Activated CD4-positive, alpha-beta T cell treated with anti-CD3 and anti-CD28 coated beads, Interleukin-2, amount 10 ng/mL, durations not matched to agents 24 days and 14 days (primary cell): ENCODE results near the gene OPCML. TPM values are rescaled to one million over a fixed set of nuclear protein-coding genes. Genes with fewer than 3 reads are reported as not detected.

Experiments
- DNase-seq: peaks from one replicate; pipeline ENCODE4 v3.0.0; 2022
- H3K27ac Mint-ChIP-seq: one replicate; pipeline ENCODE4 v1.8.0; 2022; ENCODE audit warnings: mild to moderate bottlenecking, mixed read lengths
- H3K27me3 Mint-ChIP-seq: one replicate; pipeline ENCODE4 v1.8.0; 2022; ENCODE audit warnings: mixed read lengths
- H3K36me3 Mint-ChIP-seq: one replicate; pipeline ENCODE4 v1.8.0; 2022; ENCODE audit warnings: low read depth, mild to moderate bottlenecking, mixed read lengths
- H3K4me1 Mint-ChIP-seq: one replicate; pipeline ENCODE4 v1.8.0; 2021; ENCODE audit warnings: mixed read lengths
- H3K4me3 Mint-ChIP-seq: one replicate; pipeline ENCODE4 v1.8.0; 2022; ENCODE audit warnings: mild to moderate bottlenecking, moderate library complexity, mixed read lengths
- H3K9me3 Mint-ChIP-seq: one replicate; pipeline ENCODE4 v1.8.0; 2021; ENCODE audit warnings: mixed read lengths
- intact Hi-C: fragments of 100-400 bp; cut with micrococcal nuclease; formaldehyde crosslinking; loops from one replicate; pipeline ENCODE4 v1.15.1; 2023
- total RNA-seq: library from RNA; stranded (reverse); gene quantifications from 2 replicates; pipeline ENCODE4 v1.2.3, GENCODE V29; 2022

OPCML gene
- total RNA-seq, 1 donor from 2014 or later = not detected

GRCh38 chr11:133239575-133239974 lies 292.7 kb downstream of the OPCML start:
- intact Hi-C loops = no loop called here
- Mint-ChIP-seq H3K36me3 (no peaks in the 10 kb centered on the region), H3K4me3 (no peak overlapping the region), H3K27me3 (no peaks in the 10 kb centered on the region), H3K27ac (no peak overlapping the region), H3K4me1 (no peaks in the 10 kb centered on the region), H3K9me3 (no peaks in the 10 kb centered on the region)
- no peak for DNase-seq

DNA sequence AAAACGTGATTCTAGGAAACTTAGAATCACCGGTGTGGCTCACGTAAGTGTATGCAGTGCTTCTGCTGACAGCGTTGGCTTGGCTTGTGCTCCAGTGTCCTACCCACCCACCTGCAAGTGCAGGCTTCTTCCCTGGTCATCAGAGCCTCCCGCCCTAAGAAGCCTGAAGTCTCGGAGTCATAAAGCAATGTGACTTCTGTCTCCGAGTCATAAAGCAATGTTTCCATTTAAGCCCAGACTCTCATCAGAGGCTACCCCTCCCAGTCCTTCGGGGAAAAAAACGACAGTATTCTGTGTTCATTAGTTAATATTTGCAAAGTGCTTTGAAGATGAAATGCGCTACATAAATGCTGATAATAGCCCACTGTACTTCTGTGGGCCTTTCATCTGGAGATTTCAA lies 293.8 kb downstream of the OPCML start:
- no peak for DNase-seq
- no peaks in the 10 kb centered on the region for H3K4me1 Mint-ChIP-seq
- no peaks in the 10 kb centered on the region for H3K27me3 Mint-ChIP-seq
- no peaks in the 10 kb centered on the region for H3K36me3 Mint-ChIP-seq
- H3K4me3 Mint-ChIP-seq = no peak overlapping the region
- H3K9me3 Mint-ChIP-seq = peaks cover 4% of the 10 kb centered on the region
- intact Hi-C loops = no loop called here
- no peak overlapping the region for H3K27ac Mint-ChIP-seq

- Mint-ChIP-seq H3K27me3 (no peaks in the 10 kb centered on the region), H3K4me1 (no peaks in the 10 kb centered on the region), H3K9me3 (peaks cover 5% of the 10 kb centered on the region), H3K36me3 (no peaks in the 10 kb centered on the region), H3K4me3 (no peak overlapping the region), H3K27ac (no peak overlapping the region)
- intact Hi-C loops = no loop called here
- DNase-seq = no peak
Measured at GRCh38 chr11:133238027-133238426, 294.3 kb downstream of the OPCML start.

DNA sequence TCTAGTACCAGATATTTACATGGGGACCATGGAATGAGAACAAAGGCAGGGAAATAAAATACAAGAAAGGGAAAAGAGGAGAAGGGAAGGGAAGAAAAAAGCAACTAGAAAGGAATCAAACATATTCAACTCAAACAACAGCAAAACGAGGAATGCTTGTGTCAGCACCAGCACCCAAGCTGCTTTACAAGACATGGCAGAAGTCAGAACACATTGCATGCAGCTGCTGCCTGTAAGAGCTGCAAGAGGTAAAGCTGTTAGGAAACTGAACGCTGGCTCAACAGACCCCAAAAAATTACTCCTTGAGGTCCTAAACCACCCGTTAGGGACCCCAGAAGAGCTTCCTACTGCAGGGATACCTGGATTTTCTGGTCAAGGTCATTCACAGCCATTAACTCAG lies 296.9 kb downstream of the OPCML start:
- intact Hi-C loops = no loop called here
- H3K4me1 Mint-ChIP-seq = no peaks in the 10 kb centered on the region
- peaks cover 5% of the 10 kb centered on the region for H3K9me3 Mint-ChIP-seq
- H3K4me3 Mint-ChIP-seq = no peak overlapping the region
- H3K36me3 Mint-ChIP-seq = no peaks in the 10 kb centered on the region
- DNase-seq = no peak
- H3K27me3 Mint-ChIP-seq = no peaks in the 10 kb centered on the region
- no peak overlapping the region for H3K27ac Mint-ChIP-seq

DNA sequence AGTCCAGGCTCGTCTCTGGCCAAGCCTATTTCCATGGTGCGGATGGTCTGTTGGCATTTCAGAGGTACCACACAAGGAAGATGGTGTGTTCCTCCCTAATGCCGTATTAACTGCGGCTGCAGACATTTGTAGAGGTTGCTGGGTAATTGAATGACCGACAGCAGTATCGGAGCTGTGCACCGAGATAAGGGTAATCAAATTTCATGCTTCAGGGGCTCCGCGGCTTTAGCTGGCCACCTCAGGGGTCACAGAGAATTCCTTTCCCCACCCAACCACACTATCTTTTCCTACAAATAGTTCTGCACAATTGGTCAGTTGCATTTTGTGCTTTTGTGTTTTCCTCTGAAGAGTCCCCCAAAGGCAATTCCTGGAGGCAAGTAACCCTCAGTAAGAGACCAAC lies 297.4 kb downstream of the OPCML start:
- Mint-ChIP-seq H3K27me3 (no peaks in the 10 kb centered on the region), H3K27ac (no peak overlapping the region), H3K36me3 (no peaks in the 10 kb centered on the region), H3K4me3 (no peak overlapping the region), H3K4me1 (no peaks in the 10 kb centered on the region), H3K9me3 (peaks cover 5% of the 10 kb centered on the region)
- intact Hi-C loops = no loop called here
- no peak for DNase-seq

DNA sequence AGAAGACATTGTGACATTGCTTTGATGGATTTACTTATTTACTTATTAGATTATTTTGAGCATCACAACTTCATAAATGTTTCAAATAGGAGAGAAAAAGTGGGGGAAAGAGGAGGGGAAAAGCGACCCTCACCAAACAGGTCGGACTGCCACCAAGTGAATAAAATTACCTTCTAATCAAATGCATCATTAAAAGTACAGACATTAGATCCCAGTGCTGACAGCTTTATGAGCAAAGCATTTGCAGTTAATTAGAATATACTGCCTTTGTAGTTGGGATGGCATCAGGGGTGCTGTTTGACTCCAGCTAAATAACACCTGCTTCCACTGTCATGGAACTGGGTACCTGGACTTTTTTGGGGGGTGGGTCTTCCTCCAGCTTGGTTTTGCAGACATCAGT lies 299.6 kb downstream of the OPCML start:
- intact Hi-C loops = no loop called here
- Mint-ChIP-seq H3K36me3 (no peaks in the 10 kb centered on the region), H3K4me1 (no peaks in the 10 kb centered on the region), H3K4me3 (no peak overlapping the region), H3K27ac (no peak overlapping the region), H3K27me3 (peaks cover 3% of the 10 kb centered on the region), H3K9me3 (peaks cover 5% of the 10 kb centered on the region)
- DNase-seq = no peak

GRCh38 chr11:133230431-133230830 lies 301.9 kb downstream of the OPCML start:
- Mint-ChIP-seq H3K36me3 (no peaks in the 10 kb centered on the region), H3K27ac (no peak overlapping the region), H3K4me3 (no peak overlapping the region), H3K4me1 (no peaks in the 10 kb centered on the region), H3K27me3 (peaks cover 3% of the 10 kb centered on the region), H3K9me3 (peaks cover 5% of the 10 kb centered on the region)
- DNase-seq = no peak
- intact Hi-C loops = no loop called here

DNA sequence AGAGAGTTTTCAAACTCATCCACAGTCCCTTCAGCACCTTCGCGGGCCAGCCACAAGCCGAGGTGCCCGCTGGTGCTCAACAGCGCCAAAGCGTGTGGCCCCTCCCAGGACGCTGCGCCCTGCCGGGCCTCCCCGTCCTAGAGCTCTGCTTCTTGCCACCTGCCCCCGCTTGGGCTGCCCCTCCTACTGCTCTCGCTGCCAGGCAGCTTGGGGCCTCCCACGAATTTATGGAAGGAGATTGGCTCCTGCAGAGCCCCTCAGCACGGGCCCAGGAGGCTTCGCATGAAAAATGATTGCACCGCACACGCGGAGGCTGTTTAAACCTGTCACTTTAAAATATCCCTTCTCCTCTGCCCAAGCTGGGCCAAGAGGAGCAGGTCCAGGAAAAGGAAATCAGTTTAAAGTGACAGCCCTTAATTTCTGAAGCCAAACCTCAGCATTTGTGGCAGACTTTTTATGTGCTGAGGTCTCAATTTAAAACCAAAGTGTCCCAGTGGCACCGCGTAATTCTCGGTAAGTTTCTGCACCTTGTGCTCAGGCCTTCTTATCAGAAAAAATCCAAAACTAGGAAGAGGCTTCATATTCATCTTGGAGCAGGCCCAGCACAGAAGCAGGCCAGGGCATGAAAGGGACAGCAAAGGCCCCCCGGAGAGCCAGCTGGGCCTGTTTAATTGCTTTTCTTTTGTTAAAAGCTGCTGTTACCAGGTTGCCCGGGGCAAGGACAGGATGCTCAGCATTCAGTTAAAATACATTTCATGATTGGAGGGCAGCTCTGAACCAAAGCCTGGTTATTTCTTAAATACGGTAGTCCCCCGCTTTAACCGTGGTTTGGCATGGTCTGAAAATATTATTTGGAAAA lies 303.6 kb downstream of the OPCML start:
- DNase-seq = no peak
- H3K27me3 Mint-ChIP-seq = peaks cover 3% of the 10 kb centered on the region
- H3K4me1 Mint-ChIP-seq = no peaks in the 10 kb centered on the region
- intact Hi-C loops = no loop called here
- no peak overlapping the region for H3K27ac Mint-ChIP-seq
- no peaks in the 10 kb centered on the region for H3K36me3 Mint-ChIP-seq
- H3K4me3 Mint-ChIP-seq = no peak overlapping the region
- H3K9me3 Mint-ChIP-seq = peaks cover 3% of the 10 kb centered on the region

DNA sequence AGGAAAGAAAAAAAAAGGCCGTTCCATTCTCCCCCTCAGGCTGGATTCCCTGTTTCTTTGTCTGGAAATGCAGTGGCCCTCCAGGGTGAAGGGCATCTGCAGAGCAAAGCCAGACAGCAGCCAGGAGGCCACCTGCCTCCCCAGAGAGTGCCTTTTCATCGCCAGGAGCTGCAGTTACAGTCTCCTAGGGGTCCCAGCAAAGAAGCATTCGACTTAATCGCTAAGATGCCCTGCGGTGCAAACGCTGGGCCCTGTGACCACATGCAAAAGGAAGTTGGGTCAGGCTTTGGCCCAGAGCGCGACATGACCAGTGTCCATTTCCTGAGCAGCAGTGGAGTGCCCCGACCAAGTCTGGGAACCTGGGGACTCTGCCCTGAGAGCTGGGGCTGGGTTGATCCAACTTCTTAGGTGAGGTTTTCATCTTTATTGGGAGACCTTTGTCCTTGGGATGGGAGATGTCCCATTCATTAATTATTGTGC lies 304.6 kb downstream of the OPCML start:
- Mint-ChIP-seq H3K27ac (no peak overlapping the region), H3K4me3 (no peak overlapping the region), H3K9me3 (no peaks in the 10 kb centered on the region), H3K4me1 (no peaks in the 10 kb centered on the region), H3K36me3 (no peaks in the 10 kb centered on the region), H3K27me3 (peaks cover 3% of the 10 kb centered on the region)
- DNase-seq = no peak
- intact Hi-C loops = no loop called here

GRCh38 chr11:133224271-133224670 lies 308.0 kb downstream of the OPCML start:
- H3K36me3 Mint-ChIP-seq = no peaks in the 10 kb centered on the region
- no peak overlapping the region for H3K27ac Mint-ChIP-seq
- no peaks in the 10 kb centered on the region for H3K9me3 Mint-ChIP-seq
- DNase-seq = no peak
- peaks cover 2% of the 10 kb centered on the region for H3K27me3 Mint-ChIP-seq
- no peak overlapping the region for H3K4me3 Mint-ChIP-seq
- no peaks in the 10 kb centered on the region for H3K4me1 Mint-ChIP-seq
- intact Hi-C loops = no loop called here

DNA sequence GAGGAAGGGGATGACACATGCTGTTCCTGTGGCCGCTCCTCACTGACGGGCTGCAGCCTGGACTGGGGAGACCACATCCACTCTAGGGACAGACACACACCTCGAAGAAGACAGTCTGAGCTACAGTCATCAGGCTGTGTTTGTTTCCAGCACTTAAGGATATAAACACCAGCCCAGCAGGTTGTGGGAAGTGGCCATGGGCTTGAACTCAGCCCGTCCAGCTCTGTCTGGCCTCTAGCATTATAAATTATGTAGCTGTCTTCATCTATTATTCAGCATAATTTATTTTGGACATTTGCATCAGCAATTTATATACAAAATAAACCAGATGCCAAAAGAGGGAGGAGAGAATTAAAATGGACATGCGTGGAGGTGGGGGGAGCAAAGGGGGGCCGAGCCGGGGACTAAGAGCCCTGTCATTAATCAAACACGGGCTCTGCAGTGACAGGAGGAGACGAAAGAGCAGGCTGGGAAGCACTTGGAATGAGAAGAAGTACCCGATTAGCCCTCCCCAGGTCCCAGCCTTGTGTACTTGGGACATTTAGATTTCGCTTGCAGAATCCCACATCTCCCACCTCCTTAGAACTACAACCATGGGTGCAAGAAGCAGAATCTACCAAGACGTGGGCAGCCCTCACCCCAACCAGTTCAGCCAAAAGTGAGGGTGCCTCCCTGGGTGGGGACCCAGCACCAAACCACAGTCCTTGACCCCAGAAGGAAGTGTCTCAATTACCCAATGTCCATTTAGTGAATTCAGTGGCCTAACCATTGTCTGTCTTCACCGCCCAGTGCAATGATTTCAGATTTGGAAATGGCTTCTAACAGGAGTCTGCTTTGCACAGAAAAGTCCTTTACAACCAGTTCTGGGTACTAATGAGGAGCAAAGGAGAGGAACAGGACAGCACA lies 309.6 kb downstream of the OPCML start:
- H3K36me3 Mint-ChIP-seq = no peaks in the 10 kb centered on the region
- H3K4me1 Mint-ChIP-seq = no peaks in the 10 kb centered on the region
- H3K27me3 Mint-ChIP-seq = peaks cover under 1% of the 10 kb centered on the region
- intact Hi-C loops = no loop called here
- no peak for DNase-seq
- H3K4me3 Mint-ChIP-seq = no peak overlapping the region
- H3K27ac Mint-ChIP-seq = no peak overlapping the region
- H3K9me3 Mint-ChIP-seq = no peaks in the 10 kb centered on the region

DNA sequence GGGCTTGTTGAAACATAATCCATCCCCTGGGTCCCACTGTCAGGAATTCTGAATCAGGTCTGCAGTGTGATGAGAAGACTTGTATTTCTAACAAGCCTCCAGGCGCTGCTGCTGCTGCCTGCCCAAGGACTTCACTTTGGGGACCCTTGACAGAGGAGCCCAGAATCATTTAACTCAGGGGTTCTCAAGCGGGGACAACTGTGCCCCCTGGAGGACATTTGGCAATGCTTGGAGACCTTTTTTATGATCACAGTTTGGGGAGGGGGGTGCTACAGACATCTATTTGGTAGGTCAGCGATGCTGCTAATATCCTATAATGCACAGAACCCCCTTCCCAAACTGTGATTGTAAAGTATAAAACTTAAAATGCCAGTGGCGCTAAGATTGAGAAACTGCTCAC lies 312.8 kb downstream of the OPCML start:
- intact Hi-C loops = no loop called here
- Mint-ChIP-seq H3K9me3 (no peaks in the 10 kb centered on the region), H3K27ac (no peak overlapping the region)

DNA sequence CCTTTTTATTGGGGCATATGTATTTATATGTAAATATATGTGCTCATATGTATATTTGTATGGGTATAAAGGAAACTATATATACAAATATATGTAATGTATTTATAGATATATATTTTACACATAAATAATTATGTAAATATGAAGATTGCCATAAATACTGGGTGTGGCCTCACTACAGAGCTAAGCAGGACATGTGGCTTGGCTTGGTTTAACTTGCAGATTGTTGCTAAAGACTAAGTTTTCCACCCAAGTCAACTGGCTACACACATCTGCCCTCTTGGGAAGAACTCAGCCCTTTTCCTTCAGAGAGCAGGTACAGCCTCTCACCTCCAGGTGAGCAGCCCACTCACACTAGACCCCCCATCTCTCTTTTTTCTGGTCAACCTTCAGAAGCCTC lies 315.5 kb downstream of the OPCML start:
- H3K9me3 Mint-ChIP-seq = no peaks in the 10 kb centered on the region
- H3K4me3 Mint-ChIP-seq = no peak overlapping the region
- no peaks in the 10 kb centered on the region for H3K36me3 Mint-ChIP-seq
- DNase-seq = no peak
- no peak overlapping the region for H3K27ac Mint-ChIP-seq
- H3K27me3 Mint-ChIP-seq = peaks cover 4% of the 10 kb centered on the region
- intact Hi-C loops = no loop called here
- no peaks in the 10 kb centered on the region for H3K4me1 Mint-ChIP-seq

More for the DNA sequence above, 312.8 kb downstream of the OPCML start:
- Mint-ChIP-seq H3K4me1 (no peaks in the 10 kb centered on the region), H3K36me3 (no peaks in the 10 kb centered on the region), H3K27me3 (peaks cover 4% of the 10 kb centered on the region), H3K4me3 (no peak overlapping the region)
- DNase-seq = no peak

- Mint-ChIP-seq H3K27ac (no peak overlapping the region), H3K27me3 (peaks cover 4% of the 10 kb centered on the region), H3K36me3 (no peaks in the 10 kb centered on the region), H3K4me3 (no peak overlapping the region), H3K9me3 (no peaks in the 10 kb centered on the region), H3K4me1 (no peaks in the 10 kb centered on the region)
- DNase-seq = no peak
- intact Hi-C loops = no loop called here
Measured at GRCh38 chr11:133215596-133216230, 316.6 kb downstream of the OPCML start.
